NCI-H226 (cell line): Measurements from ENCODE around the gene TTLL13.
"Not testable (repeated sequence)": the region's sequence is repeated elsewhere in the genome, so short reads cannot be mapped to it uniquely, and the experiment has no call there.

ENCODE experiments used
- DNase-seq: peaks from one replicate; pipeline ENCODE4 v3.0.0-alpha.2; 2015

The TTLL13 gene

GRCh38 chr15:90240856-90241255 lies 8.5 kb upstream of the TTLL13 start:
- no peak for DNase-seq

GRCh38 chr15:90241343-90242192 lies 7.8 kb upstream of the TTLL13 start:
- DNase-seq, result peak; percentile 0

GRCh38 chr15:90243943-90244639 lies 5.3 kb upstream of the TTLL13 start:
- DNase-seq, result no peak

- DNase-seq, result no peak
Measured at GRCh38 chr15:90248789-90249202, 560 bp upstream of the TTLL13 start.

- DNase-seq, result no peak
Measured at GRCh38 chr15:90257776-90258175, 8.4 kb downstream of the TTLL13 start.

- no peak for DNase-seq
Measured at GRCh38 chr15:90259524-90259923, 10.2 kb downstream of the TTLL13 start.

GRCh38 chr15:90260731-90261130 lies 11.4 kb downstream of the TTLL13 start:
- not testable (repeated sequence) for DNase-seq

- peak; percentile 92 for DNase-seq
Measured at GRCh38 chr15:90261811-90262210, 12.5 kb downstream of the TTLL13 start.

- DNase-seq, result peak; percentile 69
Measured at GRCh38 chr15:90262426-90262825, 13.1 kb downstream of the TTLL13 start.

- no peak for DNase-seq
Measured at GRCh38 chr15:90264671-90265070, 15.3 kb downstream of the TTLL13 start.

GRCh38 chr15:90265271-90266060 lies 16.1 kb downstream of the TTLL13 start, which contains the start of gene NGRN:
Gene NGRN, plus strand, starts transcription at chr15:90265672. Its CDS starts 41 bp downstream, at chr15:90265713.
- DNase-seq, result peak; percentile 97

GRCh38 chr15:90266061-90266431 lies 16.7 kb downstream of the TTLL13 start:
- peak; percentile 66 for DNase-seq

GRCh38 chr15:90266485-90266884 lies 17.1 kb downstream of the TTLL13 start:
- DNase-seq, result no peak

GRCh38 chr15:90268415-90268814 lies 19.1 kb downstream of the TTLL13 start:
- DNase-seq, result no peak

- DNase-seq, result no peak
Measured at GRCh38 chr15:90270502-90271150, 21.3 kb downstream of the TTLL13 start.

GRCh38 chr15:90271459-90272166 lies 22.3 kb downstream of the TTLL13 start:
- no peak for DNase-seq

- DNase-seq, result not testable (repeated sequence)
Measured at GRCh38 chr15:90278467-90278866, 29.1 kb downstream of the TTLL13 start.

GRCh38 chr15:90280743-90281142 lies 31.4 kb downstream of the TTLL13 start:
- DNase-seq, result not testable (repeated sequence)

GRCh38 chr15:90281637-90282036 lies 32.3 kb downstream of the TTLL13 start:
- DNase-seq, result not testable (repeated sequence)

GRCh38 chr15:90286678-90287077 lies 37.3 kb downstream of the TTLL13 start:
- DNase-seq, result no peak

- no peak for DNase-seq
Measured at GRCh38 chr15:90287101-90287500, 37.7 kb downstream of the TTLL13 start.

GRCh38 chr15:90287946-90288345 lies 38.6 kb downstream of the TTLL13 start:
- DNase-seq, result no peak
